ENCODE measurements around the gene ERP44.
"Not testable (repeated sequence)": the region's sequence is repeated elsewhere in the genome, so short reads cannot be mapped to it uniquely, and the experiment has no call there.

Gene ERP44

DNA sequence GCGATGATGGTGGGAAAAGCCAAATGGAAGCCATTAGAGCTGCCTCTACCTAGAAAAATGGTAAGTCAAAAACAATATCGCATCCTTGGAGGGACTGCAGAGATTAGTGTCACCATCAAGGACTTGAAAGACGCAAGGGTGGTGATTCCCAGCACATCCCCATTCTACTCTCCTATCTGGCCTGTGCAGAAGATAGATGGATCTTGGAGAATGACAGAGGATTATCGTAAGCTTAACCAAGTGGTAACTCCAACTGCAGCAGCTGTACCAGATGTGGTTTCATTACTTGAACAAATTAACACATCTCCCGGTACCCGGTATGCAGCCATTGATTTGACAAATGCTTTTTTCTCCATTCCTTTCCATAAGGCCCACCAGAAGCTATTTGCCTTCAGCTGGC lies 23.8 kb downstream of the ERP44 start:
- TF ChIP-seq, protein P1, sequence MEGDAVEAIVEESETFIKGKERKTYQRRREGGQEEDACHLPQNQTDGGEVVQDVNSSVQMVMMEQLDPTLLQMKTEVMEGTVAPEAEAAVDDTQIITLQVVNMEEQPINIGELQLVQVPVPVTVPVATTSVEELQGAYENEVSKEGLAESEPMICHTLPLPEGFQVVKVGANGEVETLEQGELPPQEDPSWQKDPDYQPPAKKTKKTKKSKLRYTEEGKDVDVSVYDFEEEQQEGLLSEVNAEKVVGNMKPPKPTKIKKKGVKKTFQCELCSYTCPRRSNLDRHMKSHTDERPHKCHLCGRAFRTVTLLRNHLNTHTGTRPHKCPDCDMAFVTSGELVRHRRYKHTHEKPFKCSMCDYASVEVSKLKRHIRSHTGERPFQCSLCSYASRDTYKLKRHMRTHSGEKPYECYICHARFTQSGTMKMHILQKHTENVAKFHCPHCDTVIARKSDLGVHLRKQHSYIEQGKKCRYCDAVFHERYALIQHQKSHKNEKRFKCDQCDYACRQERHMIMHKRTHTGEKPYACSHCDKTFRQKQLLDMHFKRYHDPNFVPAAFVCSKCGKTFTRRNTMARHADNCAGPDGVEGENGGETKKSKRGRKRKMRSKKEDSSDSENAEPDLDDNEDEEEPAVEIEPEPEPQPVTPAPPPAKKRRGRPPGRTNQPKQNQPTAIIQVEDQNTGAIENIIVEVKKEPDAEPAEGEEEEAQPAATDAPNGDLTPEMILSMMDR (IDR thresholded peaks at IDR 0.05; ENCODE audit: low read depth, low read length) = no peak

DNA sequence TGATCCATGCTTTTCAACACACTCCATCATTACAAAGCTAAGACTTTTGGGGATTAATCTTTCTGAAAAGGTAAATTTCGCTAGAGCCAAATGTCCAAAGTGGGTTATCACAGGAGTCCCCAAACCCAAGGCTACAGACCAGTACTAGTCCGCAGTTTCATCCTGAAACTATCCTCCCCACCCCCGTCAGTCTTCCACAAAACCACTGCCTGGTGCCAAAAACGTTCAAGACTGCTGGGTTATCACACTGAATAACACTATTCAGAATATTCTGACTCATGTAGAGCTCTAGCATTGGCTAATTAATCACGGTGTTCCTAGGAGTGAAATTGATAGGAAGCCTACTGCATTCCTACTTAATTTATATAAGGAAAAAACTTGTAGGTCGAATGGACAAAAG lies 24.7 kb downstream of the ERP44 start:
- TF ChIP-seq, protein P1 (IDR thresholded peaks at IDR 0.05; ENCODE audit: low read depth, low read length) = no peak
- no peak overlapping the region for H3K4me3 ChIP-seq (ENCODE audit: low read depth, low read length)

More for the DNA sequence above, 23.8 kb downstream of the ERP44 start:
- H3K4me3 ChIP-seq (ENCODE audit: low read depth, low read length) = no peak overlapping the region

- H3K4me3 ChIP-seq (ENCODE audit: low read depth, low read length) = no peak overlapping the region
- TF ChIP-seq, protein P1 (IDR thresholded peaks at IDR 0.05; ENCODE audit: low read depth, low read length) = no peak
These were observed 26.0 kb downstream of the ERP44 start for GRCh38 chr9:100072805-100073204.

DNA sequence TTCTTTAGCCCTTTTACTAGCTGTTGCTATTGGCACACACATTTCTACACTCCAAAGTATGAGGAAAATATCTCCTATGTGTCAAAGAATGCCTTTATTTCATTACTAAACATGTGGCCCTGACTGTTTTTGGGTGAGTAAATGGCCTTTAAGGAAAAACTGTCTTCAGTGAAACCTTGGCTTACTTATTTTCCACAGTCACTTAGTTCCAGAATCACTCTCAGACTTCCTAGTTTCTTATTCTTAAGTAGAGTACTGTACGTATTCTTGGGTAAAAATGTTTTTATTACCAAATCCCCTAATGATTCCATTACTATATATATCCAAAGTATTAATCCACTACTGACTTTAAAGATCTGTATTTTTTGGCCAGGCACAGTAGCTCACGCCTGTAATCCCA lies 27.5 kb downstream of the ERP44 start:
- no peak overlapping the region for H3K4me3 ChIP-seq (ENCODE audit: low read depth, low read length)
- TF ChIP-seq, protein P1 (IDR thresholded peaks at IDR 0.05; ENCODE audit: low read depth, low read length) = no peak

DNA sequence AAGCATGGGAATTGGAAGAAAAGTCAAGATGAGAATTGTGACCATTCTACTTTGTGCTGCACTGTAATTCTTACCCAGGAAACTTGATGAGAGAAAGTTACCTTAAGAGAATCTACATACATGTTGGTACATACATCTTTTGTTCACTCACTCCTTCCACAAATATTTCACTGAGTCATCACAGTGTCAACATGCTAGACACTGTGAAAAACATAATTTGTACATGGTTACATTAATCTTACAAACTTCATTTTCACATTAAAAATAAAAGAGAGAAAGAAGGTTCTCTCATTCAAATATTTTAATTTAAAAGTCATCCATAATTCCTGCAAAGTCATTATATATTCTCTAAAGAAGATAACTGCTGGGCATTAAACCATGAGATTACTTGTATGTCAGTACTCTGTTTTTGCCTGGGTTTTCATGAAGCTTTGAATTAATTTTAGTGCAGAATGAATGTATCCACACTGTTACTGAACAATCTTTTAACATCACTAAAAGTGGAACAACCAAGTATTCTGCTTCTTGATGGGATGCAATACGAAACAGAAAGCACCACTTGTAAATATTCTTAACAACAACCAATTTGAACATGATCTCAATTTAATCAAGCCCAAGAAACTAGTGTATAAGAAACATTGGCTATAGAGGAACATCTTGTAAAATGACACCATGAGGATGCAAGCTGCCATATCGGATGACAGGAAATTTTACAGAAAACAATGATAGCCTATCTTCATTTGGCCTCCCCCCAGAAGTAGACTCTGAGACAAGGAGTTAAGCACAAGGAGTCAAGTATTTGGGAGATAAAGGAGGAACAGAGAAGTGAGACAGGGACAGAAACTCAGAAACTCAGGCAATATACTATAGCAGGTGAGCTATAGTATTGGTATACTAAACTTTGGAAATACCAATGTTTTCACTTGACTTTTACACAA lies 28.4 kb downstream of the ERP44 start:
- TF ChIP-seq, protein P1 (IDR thresholded peaks at IDR 0.05; ENCODE audit: low read depth, low read length) = no peak
- no peak overlapping the region for H3K4me3 ChIP-seq (ENCODE audit: low read depth, low read length)

- not testable (repeated sequence) for H3K4me3 ChIP-seq (ENCODE audit: low read depth, low read length)
These were observed 29.7 kb downstream of the ERP44 start for GRCh38 chr9:100069068-100069467.

- not testable (repeated sequence) for H3K4me3 ChIP-seq (ENCODE audit: low read depth, low read length)
These were observed 30.8 kb downstream of the ERP44 start for GRCh38 chr9:100067990-100068389.

- H3K4me3 ChIP-seq (ENCODE audit: low read depth, low read length) = no peak overlapping the region
- TF ChIP-seq, protein P1 (IDR thresholded peaks at IDR 0.05; ENCODE audit: low read depth, low read length) = no peak
These were observed 32.3 kb downstream of the ERP44 start for GRCh38 chr9:100066539-100066938.
